Thymus (tissue), 11 donors: ENCODE results near the gene BNIP5. TPM values are rescaled to one million over a fixed set of nuclear protein-coding genes. Genes with fewer than 3 reads are reported as not detected.
"Not testable (repeated sequence)": the region's sequence is repeated elsewhere in the genome, so short reads cannot be mapped to it uniquely, and the experiment has no call there.

ENCODE experiments used
- DNase-seq, 9 donors: peaks; one replicate each; pipeline ENCODE4 v3.0.0-alpha.2; 2013; ENCODE audit warnings: low spot score in 9 of 9, low read depth in 6 of 9, missing footprints in 1 of 9
- H3K27ac ChIP-seq, 2 donors: one replicate each; pipeline ENCODE4 v1.5.1; 2013; ENCODE audit warnings: control low read depth in 1 of 2, low read depth in 1 of 2, low read length in 1 of 2, mild to moderate bottlenecking in 1 of 2, moderate library complexity in 1 of 2
- H3K27me3 ChIP-seq, 2 donors: one replicate each; pipeline ENCODE4 v1.5.1; 2013; ENCODE audit warnings: low read length in 1 of 2; ENCODE audit not compliant: control insufficient read depth in 2 of 2, insufficient read depth in 1 of 2
- H3K36me3 ChIP-seq, 2 donors: one replicate each; pipeline ENCODE4 v1.5.1; 2013; ENCODE audit warnings: low read length in 1 of 2, mild to moderate bottlenecking in 1 of 2, moderate library complexity in 1 of 2; ENCODE audit not compliant: control insufficient read depth in 2 of 2, insufficient read depth in 2 of 2
- H3K4me1 ChIP-seq, 2 donors: one replicate each; pipeline ENCODE4 v1.5.1; 2013; ENCODE audit warnings: low read length in 2 of 2; ENCODE audit not compliant: control insufficient read depth in 2 of 2, insufficient read depth in 2 of 2
- H3K4me3 ChIP-seq, 2 donors: one replicate each; pipeline ENCODE4 v1.5.1; 2013; ENCODE audit warnings: low read length in 2 of 2, control low read depth in 1 of 2, mild to moderate bottlenecking in 1 of 2
- H3K9me3 ChIP-seq, 2 donors: one replicate each; pipeline ENCODE4 v1.5.1; 2013; ENCODE audit warnings: low read length in 1 of 2, mild to moderate bottlenecking in 1 of 2; ENCODE audit not compliant: control insufficient read depth in 2 of 2, insufficient read depth in 1 of 2
- WGBS: extraction: QIAGEN DNeasy Blood & Tissue Kit; methylation state at CpG from one replicate; pipeline ENCODE4 v1.1.7; 2013; 5-methylcytosine and 5-hydroxymethylcytosine counted together
- polyA plus RNA-seq: library from polyadenylated mRNA; stranded (reverse); fragments of 200-250 nt; gene quantifications from one replicate; pipeline ENCODE4 v1.2.3, GENCODE V29; 2013
- total RNA-seq: library from RNA; stranded (reverse); fragments of 120-200 nt; gene quantifications from one replicate; pipeline ENCODE4 v1.2.4, GENCODE V29; 2013
- donor health status: healthy.

The BNIP5 gene
- total and polyA plus RNA-seq, 2 donors: 0.14 to 0.23 TPM

DNA sequence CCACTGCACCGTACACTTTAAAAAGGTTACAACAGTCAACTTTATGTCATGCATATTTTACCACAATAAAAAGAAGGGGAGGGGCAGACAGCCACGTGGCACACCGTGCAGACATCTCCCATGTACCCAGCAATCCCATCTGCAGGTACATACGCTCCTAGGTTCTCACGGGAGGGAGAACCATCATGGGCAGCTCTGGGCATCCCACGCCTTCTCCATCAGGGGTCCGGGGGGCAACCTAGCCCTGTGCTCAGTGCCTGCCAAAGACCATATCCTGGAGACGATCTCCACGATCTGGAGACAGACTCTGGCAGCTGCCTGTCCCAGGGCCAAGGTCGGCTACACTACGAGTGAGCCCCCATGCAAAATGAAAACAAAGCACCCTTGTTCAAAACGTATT, 2.5 kb upstream of the BNIP5 start:
- no peak for DNase-seq
- Histone ChIP-seq H3K27ac (no peak overlapping the region), H3K4me1 (peaks cover 0 to 7% of the 10 kb centered on the region in 2 donors), H3K4me3 (no peak overlapping the region), H3K27me3 (peaks cover 0 to 49% of the 10 kb centered on the region in 2 donors), H3K9me3 (no peaks in the 10 kb centered on the region), H3K36me3 (no peaks in the 10 kb centered on the region)
- 75% methylated on average over 12 of the region's 12 CpGs for WGBS

DNA sequence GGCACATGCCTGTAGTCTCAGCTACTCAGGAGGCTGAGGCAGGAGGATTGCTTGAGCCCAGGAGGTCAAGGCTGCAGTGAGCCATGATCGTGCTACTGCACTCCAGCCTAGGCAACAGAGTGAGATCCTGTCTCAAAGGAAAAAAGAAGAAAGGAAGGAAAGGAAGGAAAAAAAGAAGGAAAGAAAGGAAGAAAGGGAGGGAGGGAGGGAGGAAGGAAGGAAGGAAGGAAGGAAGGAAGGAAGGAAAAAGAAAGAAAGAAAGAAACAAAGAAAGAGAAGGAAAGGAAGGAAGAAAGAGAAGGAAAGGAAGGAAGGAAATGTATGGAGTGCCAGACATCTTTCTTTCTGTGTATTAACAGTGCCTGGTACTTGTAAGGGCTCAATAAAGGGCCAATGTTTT, 1.5 kb upstream of the BNIP5 start:
- not testable (repeated sequence) for H3K4me1 ChIP-seq, H3K36me3 ChIP-seq, H3K9me3 ChIP-seq, DNase-seq, H3K27ac ChIP-seq, H3K4me3 ChIP-seq
- H3K27me3 ChIP-seq: peaks cover 0 to 58% of the 10 kb centered on the region in 2 donors
- WGBS: 98% methylated on average over 1 of the region's 1 CpG

DNA sequence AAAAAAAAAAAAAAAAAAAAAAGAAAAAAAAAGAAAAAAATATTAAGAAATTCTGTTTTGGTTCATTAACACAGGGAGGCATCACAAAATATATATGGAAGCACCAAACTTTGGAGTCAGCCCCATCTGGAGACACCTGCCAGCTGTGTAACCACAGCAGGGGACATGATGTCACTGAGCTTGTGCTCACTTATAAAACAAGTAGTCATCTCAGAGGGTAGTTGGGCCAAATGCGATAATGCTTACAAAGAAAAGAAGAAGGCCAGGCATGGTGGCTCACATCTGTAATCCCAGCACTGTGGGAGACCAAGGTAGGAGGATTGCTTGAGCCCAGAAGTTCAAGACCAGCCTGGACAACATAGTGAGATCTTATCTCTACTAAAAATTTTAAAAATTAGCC, 1.1 kb upstream of the BNIP5 start:
- WGBS: 69% methylated on average over 1 of the region's 1 CpG
- Histone ChIP-seq H3K4me1 (peaks cover 0 to 7% of the 10 kb centered on the region in 2 donors), H3K36me3 (no peaks in the 10 kb centered on the region), H3K27me3 (peaks cover 0 to 62% of the 10 kb centered on the region in 2 donors), H3K27ac (no peak overlapping the region), H3K4me3 (no peak overlapping the region), H3K9me3 (no peaks in the 10 kb centered on the region)
- DNase-seq: peak in 1 of 9 donors; percentile 37

GRCh38 chr6:36336208-36336710, 429 bp downstream of the BNIP5 start:
- Histone ChIP-seq H3K27ac (no peak overlapping the region), H3K4me3 (no peak overlapping the region), H3K27me3 (peaks cover 0 to 66% of the 10 kb centered on the region in 2 donors), H3K4me1 (peaks cover 0 to 7% of the 10 kb centered on the region in 2 donors), H3K9me3 (no peaks in the 10 kb centered on the region), H3K36me3 (no peaks in the 10 kb centered on the region)
- no peak for DNase-seq
- 98% methylated on average over 5 of the region's 5 CpGs for WGBS

GRCh38 chr6:36335465-36336207, 1.1 kb downstream of the BNIP5 start:
- 97% methylated on average over 14 of the region's 14 CpGs for WGBS
- Histone ChIP-seq H3K9me3 (no peaks in the 10 kb centered on the region), H3K27me3 (peaks cover 0 to 60% of the 10 kb centered on the region in 2 donors), H3K27ac (no peak overlapping the region), H3K4me1 (peaks cover 0 to under 1% of the 10 kb centered on the region in 2 donors), H3K4me3 (no peak overlapping the region), H3K36me3 (no peaks in the 10 kb centered on the region)
- no peak for DNase-seq

DNA sequence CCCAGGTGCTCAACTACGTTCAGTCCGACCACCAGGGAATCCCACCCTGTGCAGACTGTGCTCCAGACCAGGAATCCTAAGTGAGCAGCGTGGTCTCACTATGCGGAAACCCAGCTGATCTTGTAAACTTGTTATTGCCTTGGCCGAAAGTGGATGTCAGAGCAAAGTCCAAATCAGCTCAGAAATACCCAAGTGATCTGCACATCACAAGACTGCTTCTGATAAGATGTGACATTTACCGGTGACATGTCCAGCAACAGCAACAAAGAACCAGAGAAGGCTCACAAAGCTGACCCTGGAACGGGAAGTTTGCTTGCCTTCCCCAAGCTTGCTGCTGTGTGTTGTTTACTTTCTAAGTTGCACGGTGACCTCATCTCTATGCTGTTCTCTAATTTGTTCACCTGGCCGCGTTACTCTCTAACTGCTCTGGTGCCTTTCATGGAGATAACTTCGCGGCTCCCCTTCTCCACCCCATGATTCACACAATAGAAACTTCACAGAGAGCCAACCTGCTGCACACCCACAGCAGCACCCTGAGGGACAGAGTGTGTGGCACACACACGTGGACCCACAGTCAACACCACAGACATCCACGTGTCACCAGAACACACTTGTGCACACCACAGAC, 1.7 kb downstream of the BNIP5 start:
- DNase-seq: no peak
- Histone ChIP-seq H3K4me1 (no peaks in the 10 kb centered on the region), H3K4me3 (no peak overlapping the region), H3K36me3 (no peaks in the 10 kb centered on the region), H3K9me3 (no peaks in the 10 kb centered on the region), H3K27me3 (peaks cover 0 to 59% of the 10 kb centered on the region in 2 donors), H3K27ac (no peak overlapping the region)
- WGBS: 89% methylated on average over 14 of the region's 14 CpGs

DNA sequence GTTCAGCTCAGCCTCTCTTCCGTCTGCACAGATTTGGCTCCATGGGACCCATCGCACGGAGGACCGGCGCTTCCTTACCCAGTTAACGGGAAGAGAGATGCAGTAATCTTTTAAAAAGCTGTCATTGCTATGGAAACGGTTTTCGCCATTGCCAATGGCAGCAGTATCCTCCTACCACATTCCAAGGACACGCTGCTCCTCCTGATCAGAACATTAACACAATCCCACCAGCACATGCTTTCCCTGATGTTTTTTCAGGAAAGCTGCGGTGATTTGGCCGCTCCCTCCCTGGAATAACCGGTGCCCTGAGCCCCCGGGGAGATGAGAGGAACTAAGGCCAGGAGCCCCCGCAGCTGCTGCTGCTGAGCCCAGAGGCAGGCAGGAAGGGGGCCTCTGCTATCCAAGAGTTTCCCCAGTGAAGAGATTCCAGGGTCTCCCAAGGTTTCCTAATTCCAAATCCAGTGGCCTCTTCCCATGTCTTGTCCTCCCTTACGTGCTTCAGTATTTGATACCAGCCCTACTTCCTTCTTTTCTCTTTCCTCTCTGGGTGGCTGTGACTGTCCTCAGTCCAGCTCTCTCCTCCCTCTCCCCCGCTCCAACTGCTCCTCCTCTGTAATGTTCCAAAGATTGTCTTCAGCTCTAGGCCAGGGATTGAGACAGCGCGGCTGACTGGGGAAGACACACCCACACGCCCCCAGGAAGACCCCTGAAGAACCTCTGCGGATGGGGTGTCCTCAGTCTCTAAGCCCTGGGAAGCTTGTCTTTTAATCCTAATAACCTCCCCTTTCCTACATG, 2.6 kb downstream of the BNIP5 start:
- no peaks in the 10 kb centered on the region for H3K4me1 ChIP-seq
- WGBS: 60% methylated on average over 20 of the region's 20 CpGs
- no peak overlapping the region for H3K4me3 ChIP-seq
- no peaks in the 10 kb centered on the region for H3K9me3 ChIP-seq
- H3K27me3 ChIP-seq: peaks cover 0 to 55% of the 10 kb centered on the region in 2 donors
- no peak overlapping the region for H3K27ac ChIP-seq
- no peaks in the 10 kb centered on the region for H3K36me3 ChIP-seq
- DNase-seq: no peak

GRCh38 chr6:36333171-36333895, 3.4 kb downstream of the BNIP5 start:
- WGBS: 87% methylated on average over 8 of the region's 8 CpGs
- peaks cover 0 to 61% of the 10 kb centered on the region in 2 donors for H3K27me3 ChIP-seq
- no peak for DNase-seq
- H3K4me3 ChIP-seq: no peak overlapping the region
- no peak overlapping the region for H3K27ac ChIP-seq
- H3K36me3 ChIP-seq: no peaks in the 10 kb centered on the region
- H3K9me3 ChIP-seq: no peaks in the 10 kb centered on the region
- H3K4me1 ChIP-seq: no peaks in the 10 kb centered on the region
